GM18858 (cell line): Measurements from ENCODE around the gene APOBEC3B.
"Not testable (repeated sequence)": the region's sequence is repeated elsewhere in the genome, so short reads cannot be mapped to it uniquely, and the experiment has no call there.

Experiments used
- ATAC-seq: cut with Tn5 transposase; IDR thresholded peaks from one replicate; pipeline ENCODE4 v1.9.1; 2021; ENCODE audit not compliant: unreplicated experiment

Gene APOBEC3B

GRCh38 chr22:39026509-39027150 is 44.5 kb downstream of the APOBEC3B start:
- no peak for ATAC-seq

GRCh38 chr22:39027717-39028116 is 45.6 kb downstream of the APOBEC3B start:
- no peak for ATAC-seq

- no peak for ATAC-seq
These were observed 46.1 kb downstream of the APOBEC3B start for GRCh38 chr22:39028281-39028680.

GRCh38 chr22:39029227-39029626 is 47.1 kb downstream of the APOBEC3B start:
- ATAC-seq, result no peak

GRCh38 chr22:39030705-39031104 is 48.6 kb downstream of the APOBEC3B start:
- no peak for ATAC-seq

- not testable (repeated sequence) for ATAC-seq
These were observed 49.5 kb downstream of the APOBEC3B start for GRCh38 chr22:39031434-39032295.

- ATAC-seq, result not testable (repeated sequence)
These were observed 54.9 kb downstream of the APOBEC3B start for GRCh38 chr22:39037071-39037470.

GRCh38 chr22:39039306-39040126 is 57.4 kb downstream of the APOBEC3B start:
- no peak for ATAC-seq

GRCh38 chr22:39040155-39040537 is 58.0 kb downstream of the APOBEC3B start:
- not testable (repeated sequence) for ATAC-seq

- peak; percentile 93 for ATAC-seq
These were observed 58.6 kb downstream of the APOBEC3B start, which contains the start of gene APOBEC3F for GRCh38 chr22:39040538-39041296. Gene APOBEC3F (plus strand): TSS chr22:39040864. CDS start chr22:39040961, 97 bp downstream.

GRCh38 chr22:39041908-39042307 is 59.8 kb downstream of the APOBEC3B start:
- no peak for ATAC-seq
